ENCODE data around the gene AMMECR1L.
"Not testable (repeated sequence)": the region's sequence is repeated elsewhere in the genome, so short reads cannot be mapped to it uniquely, and the experiment has no call there.

The AMMECR1L gene

DNA sequence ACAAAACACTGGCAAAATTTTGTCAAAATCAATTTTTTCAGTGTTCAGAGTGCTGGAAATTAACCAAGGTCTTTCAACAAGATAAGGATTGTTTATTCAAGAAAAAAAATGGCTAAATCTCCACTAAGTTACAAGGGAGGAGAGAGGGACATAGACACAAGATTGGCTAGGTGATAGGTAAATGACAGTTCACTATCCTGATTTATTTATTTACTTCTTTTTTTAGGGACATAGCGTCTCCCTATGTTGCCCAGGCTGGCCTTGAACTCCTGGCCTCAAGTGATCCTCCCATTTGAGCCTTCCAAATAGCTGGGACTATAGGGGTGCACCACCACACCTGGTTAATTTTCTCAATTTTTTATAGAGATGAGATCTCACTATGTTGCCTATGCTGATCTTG, 71.1 kb downstream of the AMMECR1L start:
- no peak for DNase-seq (ENCODE audit: low read depth)
- TF ChIP-seq CTCF (IDR thresholded peaks at IDR 0.05; ENCODE audit: insufficient read depth, low read depth, low read length, missing control alignments): no peak
- H3K4me3 ChIP-seq (ENCODE audit: low read depth, low read length): no peak overlapping the region

DNA sequence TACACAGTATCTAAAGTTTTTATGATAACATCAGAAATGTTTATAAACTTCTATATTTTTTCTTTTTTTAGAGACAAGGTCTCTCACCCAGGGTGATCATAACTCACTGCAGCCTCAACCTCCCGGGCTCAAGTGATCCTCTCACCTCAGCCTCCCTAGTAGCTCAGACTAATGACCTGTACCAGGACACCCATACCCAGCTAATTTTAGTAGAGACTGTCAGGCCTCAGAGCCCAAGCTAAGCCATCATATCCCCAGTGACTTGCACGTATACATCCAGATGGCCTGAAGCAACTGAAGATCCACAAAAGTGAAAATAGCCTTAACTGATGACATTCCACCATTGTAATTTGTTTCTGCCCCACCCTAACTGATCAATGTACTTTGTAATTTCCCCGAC, 73.3 kb downstream of the AMMECR1L start:
- not testable (repeated sequence) for H3K4me3 ChIP-seq (ENCODE audit: low read depth, low read length); DNase-seq (ENCODE audit: low read depth)
